GF-D8 (cell line): ENCODE measurements around the gene VGLL2.
"Not testable (repeated sequence)": the region's sequence is repeated elsewhere in the genome, so short reads cannot be mapped to it uniquely, and the experiment has no call there.

Experiments
- DNase-seq: peaks from one replicate; lab custom pipeline; 2025; lab: John Stamatoyannopoulos, UW

Gene VGLL2, protein sequence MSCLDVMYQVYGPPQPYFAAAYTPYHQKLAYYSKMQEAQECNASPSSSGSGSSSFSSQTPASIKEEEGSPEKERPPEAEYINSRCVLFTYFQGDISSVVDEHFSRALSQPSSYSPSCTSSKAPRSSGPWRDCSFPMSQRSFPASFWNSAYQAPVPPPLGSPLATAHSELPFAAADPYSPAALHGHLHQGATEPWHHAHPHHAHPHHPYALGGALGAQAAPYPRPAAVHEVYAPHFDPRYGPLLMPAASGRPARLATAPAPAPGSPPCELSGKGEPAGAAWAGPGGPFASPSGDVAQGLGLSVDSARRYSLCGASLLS

DNA sequence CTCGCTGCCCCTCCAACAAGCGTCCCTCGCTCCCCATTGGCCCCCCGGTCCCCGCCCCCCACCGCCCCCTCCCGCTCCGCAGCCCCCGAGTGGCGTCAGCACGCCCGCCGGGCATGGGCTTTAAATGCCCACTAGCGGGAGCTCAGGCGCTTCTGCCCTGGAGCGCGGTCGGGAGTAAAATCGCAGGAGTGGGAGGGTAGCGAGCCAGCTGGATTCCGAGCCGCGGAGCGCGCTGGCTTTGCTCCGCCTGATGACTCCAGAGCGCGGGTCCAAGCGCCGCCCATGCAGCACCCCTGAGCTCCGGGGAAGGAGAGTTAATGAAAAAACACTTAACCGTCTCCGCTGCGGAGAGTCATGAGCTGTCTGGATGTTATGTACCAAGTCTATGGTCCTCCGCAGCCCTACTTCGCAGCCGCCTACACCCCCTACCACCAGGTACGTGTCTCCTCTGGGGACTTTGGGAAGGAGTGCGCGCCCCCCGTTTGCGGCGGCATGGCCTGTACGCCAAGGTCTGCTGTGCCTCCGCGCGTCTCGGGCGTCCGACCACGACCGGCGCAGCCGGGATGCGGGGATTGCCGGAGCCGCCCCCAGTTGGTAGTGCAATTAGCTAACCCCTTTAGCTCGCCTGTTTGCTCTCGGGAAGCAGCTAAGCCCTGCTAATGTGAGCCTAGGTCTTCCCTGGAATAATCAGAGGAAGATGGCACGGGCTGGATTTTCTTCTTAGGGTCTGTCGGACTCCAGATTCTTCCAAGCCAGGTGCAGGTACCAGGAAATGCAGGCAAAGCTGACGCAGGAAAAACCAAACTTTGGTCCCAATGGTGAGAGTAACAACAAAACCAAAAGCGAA lies at the start of gene VGLL2:
TSS of gene VGLL2 (plus strand) at position 149 of the 847 bp plus-strand sequence. CDS start at position 355, 206 bp downstream.
- DNase-seq = no peak

- DNase-seq = no peak
Measured at GRCh38 chr6:117222861-117223260, 42.5 kb upstream of the VGLL2 start.

GRCh38 chr6:117226778-117227177 lies 38.6 kb upstream of the VGLL2 start:
- DNase-seq = no peak

- DNase-seq = no peak
Measured at GRCh38 chr6:117227245-117227962, 38.0 kb upstream of the VGLL2 start.

- no peak for DNase-seq
Measured at GRCh38 chr6:117228202-117228601, 37.2 kb upstream of the VGLL2 start.

GRCh38 chr6:117229870-117230269 lies 35.5 kb upstream of the VGLL2 start:
- no peak for DNase-seq

DNA sequence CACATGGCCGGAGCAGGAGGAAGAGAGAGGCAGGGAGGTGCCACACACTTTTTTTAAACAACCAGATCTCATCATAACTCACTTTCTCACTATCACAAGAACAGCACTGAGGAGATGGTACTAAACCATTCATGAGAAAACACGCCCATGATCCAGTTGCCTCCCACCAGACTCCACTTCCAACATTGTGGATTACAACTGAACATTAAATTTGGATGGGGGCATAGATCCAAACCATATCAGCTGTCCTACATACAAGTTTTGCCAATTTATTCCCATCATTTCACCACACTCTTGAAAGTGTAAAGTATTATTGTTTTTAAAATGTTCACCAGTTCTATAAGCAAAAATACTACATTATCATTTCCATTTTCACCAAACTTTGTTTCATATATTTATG lies 33.9 kb upstream of the VGLL2 start:
- no peak for DNase-seq

GRCh38 chr6:117232196-117232595 lies 33.2 kb upstream of the VGLL2 start:
- DNase-seq = no peak

- no peak for DNase-seq
Measured at GRCh38 chr6:117233145-117233544, 32.2 kb upstream of the VGLL2 start.

DNA sequence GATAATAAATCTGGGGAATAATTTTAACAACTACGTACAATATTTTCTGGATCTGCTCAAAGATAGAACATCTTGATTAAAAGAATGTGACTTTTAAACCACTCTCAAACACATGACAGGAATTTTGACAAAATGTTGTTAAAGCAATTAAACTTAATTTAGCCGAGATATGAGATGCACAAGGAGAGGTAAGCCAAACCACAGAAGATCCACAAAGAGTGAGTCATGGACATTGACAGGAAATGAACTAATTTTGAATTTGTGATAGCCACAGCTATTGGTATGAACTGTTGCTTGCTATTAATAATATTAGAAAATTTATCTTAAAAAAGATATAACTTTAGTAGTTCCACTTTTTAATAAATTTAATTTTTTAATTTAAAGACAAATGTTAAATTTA lies 27.8 kb upstream of the VGLL2 start:
- no peak for DNase-seq

- not testable (repeated sequence) for DNase-seq
Measured at GRCh38 chr6:117244571-117244970, 20.8 kb upstream of the VGLL2 start.

- not testable (repeated sequence) for DNase-seq
Measured at GRCh38 chr6:117244979-117245378, 20.4 kb upstream of the VGLL2 start.

GRCh38 chr6:117253785-117254184 lies 11.6 kb upstream of the VGLL2 start:
- no peak for DNase-seq

DNA sequence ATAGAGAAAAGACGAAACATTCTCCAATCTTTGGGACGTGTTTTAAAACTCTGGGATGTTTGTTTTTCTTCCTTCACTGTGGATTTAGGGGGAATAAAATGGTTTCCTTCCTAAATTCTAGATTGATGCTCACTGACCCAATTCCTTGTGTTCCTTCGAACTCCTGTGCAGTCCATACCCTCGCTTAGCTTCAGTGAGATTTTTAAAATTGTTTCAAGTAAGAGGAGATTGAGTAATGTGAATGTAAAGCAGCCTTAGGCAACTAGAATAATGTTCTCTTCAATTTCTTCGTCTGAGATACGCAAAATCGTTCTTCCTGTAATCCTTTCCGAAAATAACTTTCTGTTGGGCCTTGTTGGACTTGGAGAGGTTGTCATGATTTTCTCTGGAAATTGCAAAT lies 2.6 kb upstream of the VGLL2 start:
- DNase-seq = no peak

GRCh38 chr6:117263353-117263927 lies 1.9 kb upstream of the VGLL2 start:
- DNase-seq = no peak

DNA sequence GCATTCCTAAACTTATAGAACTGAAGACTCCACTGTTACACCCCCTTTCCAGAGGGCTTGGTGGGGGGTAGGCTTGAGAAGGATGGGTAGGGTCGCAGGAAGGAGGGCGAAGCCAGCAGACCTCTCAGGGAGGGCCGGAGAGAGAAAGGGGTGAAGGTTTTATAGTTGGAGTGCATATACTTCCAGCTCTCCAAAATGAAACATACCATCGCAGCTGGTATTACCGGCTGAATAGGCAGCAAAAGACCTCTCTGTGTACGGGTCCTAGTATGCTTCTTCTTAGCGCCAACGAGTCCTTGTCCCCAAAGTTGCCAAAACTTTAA lies 1.0 kb upstream of the VGLL2 start:
- no peak for DNase-seq

DNA sequence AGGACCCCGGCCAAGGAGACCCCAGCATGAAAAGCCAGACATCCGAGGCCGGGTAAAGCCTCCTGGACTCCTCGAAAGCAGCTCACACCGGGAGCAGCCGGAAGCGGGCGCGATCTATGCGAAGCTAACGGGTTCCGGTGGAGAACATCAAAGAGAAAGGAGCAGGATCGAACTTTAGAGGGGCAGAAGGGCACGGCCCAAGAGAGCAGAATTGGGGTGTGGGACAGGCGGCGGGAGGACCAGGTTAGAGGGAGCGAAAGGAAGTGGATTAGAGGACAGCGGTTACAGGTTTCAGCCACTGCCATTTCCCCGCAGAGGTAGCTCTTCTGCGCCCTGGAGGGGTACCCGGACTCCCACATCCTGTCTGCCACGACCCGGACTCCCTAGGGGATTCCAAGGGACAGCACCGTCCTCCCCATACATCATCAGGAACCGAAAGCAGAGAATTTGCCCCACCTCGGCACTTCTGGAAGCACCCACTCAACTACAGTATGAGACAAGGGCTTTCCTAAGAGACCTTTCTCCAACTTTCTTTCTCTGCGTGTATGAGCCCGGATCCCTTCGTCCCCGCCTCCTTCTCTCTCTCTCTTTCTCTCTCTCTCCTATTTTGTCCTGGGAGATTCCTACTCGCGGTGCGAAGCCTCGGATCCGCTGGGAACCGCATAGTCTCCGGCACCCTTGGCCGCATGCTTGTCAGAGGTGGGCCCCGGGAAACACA lies 507 bp upstream of the VGLL2 start:
- DNase-seq = no peak

DNA sequence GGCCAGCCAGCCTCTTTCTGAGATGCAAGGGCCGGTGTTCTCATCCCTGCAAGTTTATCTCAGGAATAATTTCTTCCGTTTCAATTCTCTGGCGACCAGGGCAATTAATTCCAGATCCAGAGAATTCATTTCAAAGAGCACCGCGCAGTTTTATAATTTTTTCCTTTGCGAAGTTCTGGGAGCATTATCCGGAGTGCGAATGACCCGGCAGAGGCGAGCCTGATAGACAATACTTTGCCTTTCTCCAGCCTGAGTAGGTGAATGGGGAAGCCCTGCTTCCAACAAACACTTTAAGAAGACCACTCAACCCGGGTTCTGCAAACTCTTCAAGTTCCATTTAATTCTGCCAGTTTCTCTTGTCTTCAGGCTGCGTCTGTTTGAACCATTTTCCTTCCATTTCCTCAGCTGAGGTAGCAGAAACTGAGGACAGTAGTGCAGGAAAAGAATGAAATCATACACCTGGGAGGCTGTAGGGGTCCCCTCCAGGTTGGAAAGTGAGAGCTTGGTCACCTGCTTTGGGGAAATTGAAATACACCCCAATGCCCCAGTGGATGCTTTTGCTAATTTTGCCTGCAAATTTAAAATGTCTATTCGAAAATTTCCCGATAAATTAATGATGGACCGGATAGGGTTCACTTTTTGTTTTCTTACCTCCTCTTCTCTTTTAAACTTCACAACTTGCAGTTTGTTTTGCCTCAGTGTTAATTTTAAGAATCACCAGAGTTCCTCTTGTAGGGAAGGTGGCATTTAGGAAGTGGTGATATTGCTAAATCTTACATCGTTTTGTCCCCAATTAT lies 1.1 kb downstream of the VGLL2 start:
- no peak for DNase-seq

- DNase-seq = no peak
Measured at GRCh38 chr6:117267054-117267347, 1.6 kb downstream of the VGLL2 start.

DNA sequence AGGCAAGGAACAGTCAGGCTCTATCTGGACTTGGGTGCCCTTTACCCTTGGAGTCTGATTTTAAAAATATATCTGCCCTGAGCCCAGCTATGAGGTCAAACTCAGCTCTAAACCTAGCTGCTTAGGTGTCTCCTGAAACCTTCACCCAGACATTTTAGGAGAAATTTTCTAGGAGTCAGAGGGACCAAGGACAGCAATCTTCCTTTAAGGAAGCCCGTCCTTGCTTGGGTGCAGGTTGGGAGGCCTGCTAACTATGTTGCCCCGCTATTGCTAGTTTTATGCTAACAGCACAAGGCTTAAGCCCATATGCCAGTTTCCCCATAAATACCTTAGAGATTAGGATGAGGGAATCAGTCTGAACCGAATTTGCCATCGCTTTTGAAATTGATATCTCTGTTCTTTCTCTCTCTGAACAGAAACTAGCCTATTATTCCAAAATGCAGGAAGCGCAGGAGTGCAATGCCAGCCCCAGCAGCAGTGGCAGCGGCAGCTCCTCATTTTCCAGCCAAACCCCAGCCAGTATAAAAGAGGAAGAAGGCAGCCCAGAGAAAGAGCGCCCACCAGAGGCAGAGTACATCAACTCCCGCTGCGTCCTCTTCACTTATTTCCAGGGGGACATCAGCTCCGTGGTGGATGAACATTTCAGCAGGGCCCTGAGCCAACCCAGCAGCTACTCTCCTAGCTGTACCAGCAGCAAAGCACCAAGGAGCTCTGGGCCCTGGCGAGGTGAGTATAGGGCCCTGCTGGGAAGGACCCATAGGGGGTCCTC lies 2.6 kb downstream of the VGLL2 start:
- no peak for DNase-seq
